DOHH2 (cell line): ENCODE measurements around the gene ALG11.

Experiments
- CTCF ChIP-seq: fragments of 200-600 bp; sonication (generic); IDR thresholded peaks from one replicate; pipeline ENCODE4 v1.5.1; 2014; ENCODE audit warnings: antibody characterized with exemption, mild to moderate bottlenecking, low read depth, low read length; ENCODE audit not compliant: poor library complexity, severe bottlenecking
- EZH2phosphoT487 ChIP-seq: fragments of 200-600 bp; sonication (generic); IDR thresholded peaks from 2 replicates; pipeline ENCODE4 v1.6.1; 2017; ENCODE audit warnings: borderline replicate concordance, mild to moderate bottlenecking, antibody characterized with exemption, low read length, moderate library complexity, mixed read lengths

- no peak for TF ChIP-seq CTCF
- TF ChIP-seq EZH2phosphoT487 = no peak
Measured at GRCh38 chr13:52053460-52053859, 41.3 kb downstream of the ALG11 start.
